ENCODE measurements around the gene ZNRF4. TPM values are rescaled to one million over a fixed set of nuclear protein-coding genes. Genes with fewer than 3 reads are reported as not detected.

The ZNRF4 gene
- total and polyA plus RNA-seq, 10 of the 15 experiments (the other 5 are each of a cell fraction or from before 2014, with no cell fraction given): not detected

- FAIRE-seq: no peak
- ChIA-PET POLR2A (no interaction called here), CTCF (interaction anchor here (0.6 to 1.5 kb wide), 2 partner anchors 9 to 926 kb away, joined by 3 read pairs; no protein-coding TSS in a partner anchor), RAD21 (ENCODE audit: unreplicated experiment) (no interaction called here), SMC1A (ENCODE audit: uncharacterized antibody, unreplicated experiment) (no interaction called here)
- Histone ChIP-seq H2AFZ (ENCODE audit: control insufficient read depth, low read depth, low read length) (no peak overlapping the region), H3K4me2 (ENCODE audit: control insufficient read depth, insufficient read depth) (no peak overlapping the region), H3K27ac (ENCODE audit: control insufficient read depth, insufficient read depth) (no peak overlapping the region), H3K79me2 (ENCODE audit: control insufficient read depth, insufficient read depth, low read length) (no peaks in the 10 kb centered on the region), H4K20me1 (ENCODE audit: control insufficient read depth, insufficient read depth) (no peaks in the 10 kb centered on the region), H3K9ac (ENCODE audit: control insufficient read depth, insufficient read depth, low read length) (no peak overlapping the region), H3K27me3 (replicated peaks in 1 of 2; ENCODE audit: control insufficient read depth in 2 of 2, insufficient read depth in 2 of 2, low read length in 1 of 2) (no peaks in the 10 kb centered on the region), H3K4me3 (no peak overlapping the region), H3K4me1 (ENCODE audit: control insufficient read depth, insufficient read depth, low read length) (no peaks in the 10 kb centered on the region), H3K9me3 (replicated peaks; ENCODE audit: control insufficient read depth, insufficient read depth, low read length) (no peaks in the 10 kb centered on the region; the same call in 2 of the 3 replicates), H3K36me3 (ENCODE audit: control insufficient read depth in 2 of 2, insufficient read depth in 2 of 2, low read length in 1 of 2) (no peaks in the 10 kb centered on the region)
- no peak for DNase-seq (ENCODE audit: low read depth, low spot score)
- no TSS peak for BruUV-seq (replicated peaks)
- intact Hi-C loops (cut with micrococcal nuclease; ENCODE audit: unreplicated experiment) (no loop called here), in situ Hi-C loops (cut with MboI) (no loop called here)
- no peak for ATAC-seq
- WGBS (ENCODE audit: insufficient coverage, insufficient replicate concordance, low lambda C conversion rate, missing lambda C conversion rate): 17% methylated on average over 8 of the region's 8 CpGs
- TF ChIP-seq, protein P1, sequence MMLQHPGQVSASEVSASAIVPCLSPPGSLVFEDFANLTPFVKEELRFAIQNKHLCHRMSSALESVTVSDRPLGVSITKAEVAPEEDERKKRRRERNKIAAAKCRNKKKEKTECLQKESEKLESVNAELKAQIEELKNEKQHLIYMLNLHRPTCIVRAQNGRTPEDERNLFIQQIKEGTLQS (IDR thresholded peaks at IDR 0.05; ENCODE audit: borderline replicate concordance, extremely low read depth, low read depth, low read length): no peak
- TF ChIP-seq ATF2 (IDR thresholded peaks at IDR 0.05; ENCODE audit: low read length): no peak
- no peak for TF ChIP-seq RB1 (IDR thresholded peaks at IDR 0.05; ENCODE audit: borderline replicate concordance)
- no peak for TF ChIP-seq JUNB (IDR thresholded peaks at IDR 0.05)
- TF ChIP-seq RCOR1 (conservative IDR thresholded peaks at IDR 0.05; ENCODE audit: low read depth, low read length): no peak
- TF ChIP-seq, protein P2, sequence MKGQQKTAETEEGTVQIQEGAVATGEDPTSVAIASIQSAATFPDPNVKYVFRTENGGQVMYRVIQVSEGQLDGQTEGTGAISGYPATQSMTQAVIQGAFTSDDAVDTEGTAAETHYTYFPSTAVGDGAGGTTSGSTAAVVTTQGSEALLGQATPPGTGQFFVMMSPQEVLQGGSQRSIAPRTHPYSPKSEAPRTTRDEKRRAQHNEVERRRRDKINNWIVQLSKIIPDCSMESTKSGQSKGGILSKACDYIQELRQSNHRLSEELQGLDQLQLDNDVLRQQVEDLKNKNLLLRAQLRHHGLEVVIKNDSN (IDR thresholded peaks at IDR 0.05; ENCODE audit: borderline replicate concordance, extremely low read length, insufficient read depth, low read depth, low read length): no peak
- TF ChIP-seq ZNF384 (IDR thresholded peaks at IDR 0.05; ENCODE audit: borderline replicate concordance, low read depth, low read length): no peak
- TF ChIP-seq MYB (IDR thresholded peaks at IDR 0.05; ENCODE audit: borderline replicate concordance, low read depth, low read length): no peak
- TF ChIP-seq JUND (IDR thresholded peaks at IDR 0.05; ENCODE audit: low read depth, low read length): no peak
- TF ChIP-seq PAX5 (IDR thresholded peaks at IDR 0.05; ENCODE audit: borderline replicate concordance, low read depth, low read length): no peak
- TF ChIP-seq DPF2 (IDR thresholded peaks at IDR 0.05): no peak
- TF ChIP-seq TBL1XR1 (IDR thresholded peaks at IDR 0.05; ENCODE audit: low read depth, low read length): no peak
- no peak for TF ChIP-seq SIX5 (IDR thresholded peaks at IDR 0.05; ENCODE audit: low read depth, low read length, severe bottlenecking)
- no peak for TF ChIP-seq EED (IDR thresholded peaks at IDR 0.05; ENCODE audit: low read depth)
- TF ChIP-seq ZZZ3 (IDR thresholded peaks at IDR 0.05; ENCODE audit: control insufficient read depth, insufficient read length, low read depth): no peak
- no peak for TF ChIP-seq HDAC2 (IDR thresholded peaks at IDR 0.05)
- TF ChIP-seq PRDM15 (CRISPR knock-in tag; IDR thresholded peaks at IDR 0.05): no peak
- TF ChIP-seq, protein P3, sequence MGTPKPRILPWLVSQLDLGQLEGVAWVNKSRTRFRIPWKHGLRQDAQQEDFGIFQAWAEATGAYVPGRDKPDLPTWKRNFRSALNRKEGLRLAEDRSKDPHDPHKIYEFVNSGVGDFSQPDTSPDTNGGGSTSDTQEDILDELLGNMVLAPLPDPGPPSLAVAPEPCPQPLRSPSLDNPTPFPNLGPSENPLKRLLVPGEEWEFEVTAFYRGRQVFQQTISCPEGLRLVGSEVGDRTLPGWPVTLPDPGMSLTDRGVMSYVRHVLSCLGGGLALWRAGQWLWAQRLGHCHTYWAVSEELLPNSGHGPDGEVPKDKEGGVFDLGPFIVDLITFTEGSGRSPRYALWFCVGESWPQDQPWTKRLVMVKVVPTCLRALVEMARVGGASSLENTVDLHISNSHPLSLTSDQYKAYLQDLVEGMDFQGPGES (IDR thresholded peaks at IDR 0.05): no peak
These were observed 23.8 kb downstream of the ZNRF4 start for GRCh38 chr19:5478925-5479588.

All from GM12878 (cell line).